Hematopoietic multipotent progenitor cell treated with erythropoietin and hydrocortisone succinate and interleukin-3 and kit ligand, for 15 days (in vitro differentiated cells): ENCODE measurements around the gene SYK.

ENCODE experiments used
- DNase-seq: peaks from one replicate; pipeline ENCODE4 v3.0.0-alpha.2; 2015; ENCODE audit warnings: low spot score

SYK gene

GRCh38 chr9:90906316-90907055 lies 104.9 kb downstream of the SYK start:
- DNase-seq = no peak

DNA sequence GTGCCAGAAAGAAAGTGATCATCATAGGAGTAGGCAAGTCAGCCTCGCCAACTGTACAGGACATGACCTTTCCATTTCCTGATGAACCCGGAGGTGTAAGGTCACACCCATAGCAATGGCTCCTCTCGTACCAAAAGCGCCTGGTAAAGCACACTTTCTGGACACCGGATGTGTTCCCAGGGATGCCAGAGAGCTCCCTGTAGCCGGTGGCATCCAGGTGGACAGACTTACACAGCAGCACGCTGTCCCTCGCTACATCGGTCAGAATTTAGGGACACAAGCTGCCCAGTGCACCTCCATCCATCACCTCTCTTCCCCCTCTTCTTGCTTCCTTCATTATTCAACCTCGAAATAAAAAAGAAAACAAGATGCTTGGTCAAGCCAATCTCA lies 105.4 kb downstream of the SYK start:
- no peak for DNase-seq

DNA sequence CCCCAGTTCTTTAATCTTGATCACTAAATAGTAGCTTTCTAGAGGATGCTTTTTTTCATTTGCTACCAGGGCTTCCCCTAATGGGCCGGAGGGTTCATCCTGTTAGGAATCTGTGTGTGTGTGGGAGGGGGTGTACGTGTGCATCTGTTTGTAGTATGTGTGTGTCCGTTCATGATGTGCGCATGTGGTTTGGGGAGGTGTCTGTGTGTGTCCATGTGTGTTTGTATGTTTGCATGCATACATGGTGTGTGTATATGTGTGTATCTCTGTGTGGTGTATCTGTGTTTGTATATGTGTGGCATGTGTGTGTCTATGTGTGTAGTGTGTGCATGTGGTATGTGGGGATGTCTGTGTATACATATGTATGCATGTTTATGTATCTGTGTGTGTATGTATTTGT lies 106.2 kb downstream of the SYK start:
- DNase-seq = no peak

- DNase-seq = no peak
These were observed 107.6 kb downstream of the SYK start for GRCh38 chr9:90909225-90909624.

DNA sequence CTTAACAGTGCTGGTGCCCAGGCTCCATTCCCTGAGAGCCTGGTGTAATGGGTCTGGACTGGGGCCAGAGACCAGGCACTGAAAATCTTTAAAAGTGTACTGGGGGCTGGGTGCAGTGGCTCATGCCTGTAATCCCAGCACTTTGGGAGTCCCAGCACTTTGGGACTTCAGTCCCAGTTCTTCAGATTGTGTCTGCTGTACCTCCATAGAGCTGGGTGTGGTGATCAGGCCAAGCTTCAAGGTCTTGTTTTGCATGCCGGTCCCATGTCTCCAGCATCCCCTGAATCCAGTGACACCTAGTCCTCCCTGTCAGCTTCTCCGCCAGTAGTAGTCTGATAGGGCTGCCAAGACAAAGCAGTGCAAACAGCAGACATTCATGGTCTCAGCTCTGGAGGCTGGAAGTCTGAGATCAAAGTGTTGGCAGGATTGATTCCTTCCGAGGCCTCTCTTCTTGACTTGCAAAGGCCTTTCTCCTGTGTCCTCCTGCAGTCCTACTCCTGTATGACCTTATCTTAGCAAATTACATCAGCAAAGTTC lies 108.2 kb downstream of the SYK start:
- no peak for DNase-seq

GRCh38 chr9:90914196-90914595 lies 112.6 kb downstream of the SYK start:
- DNase-seq = no peak

DNA sequence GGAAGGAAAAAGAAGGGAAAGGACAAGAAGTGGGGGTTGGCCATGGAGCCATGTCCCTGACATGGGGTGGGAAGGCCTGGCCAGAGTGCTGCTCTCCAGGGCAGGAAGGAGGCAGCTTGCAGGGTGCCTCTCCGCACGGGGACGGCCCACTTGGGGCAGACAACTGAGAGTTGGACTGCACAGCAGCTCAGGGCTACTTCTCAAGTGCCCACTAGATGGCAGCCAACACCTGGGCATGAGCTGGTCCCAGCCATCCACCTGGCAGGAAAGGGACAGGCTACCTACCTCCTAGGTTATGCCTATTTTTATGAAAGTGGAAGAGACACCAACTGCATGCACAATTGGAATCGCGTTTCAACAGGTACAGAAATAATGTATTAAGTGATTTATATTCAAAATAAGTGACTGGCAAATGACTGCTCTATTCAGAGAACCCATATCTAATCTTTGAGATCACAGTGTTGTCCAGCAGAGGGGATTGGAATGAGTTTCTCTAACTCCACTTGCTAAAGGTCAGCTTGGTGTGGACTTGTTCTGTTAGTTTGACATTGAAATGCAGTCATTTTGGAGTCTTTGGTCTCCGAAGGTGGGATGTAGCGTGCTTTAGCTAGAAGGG lies 113.4 kb downstream of the SYK start:
- DNase-seq = peak; percentile 60

- DNase-seq = no peak
These were observed 114.1 kb downstream of the SYK start for GRCh38 chr9:90915693-90916092.

- no peak for DNase-seq
These were observed 114.6 kb downstream of the SYK start for GRCh38 chr9:90916147-90916734.

- DNase-seq = no peak
These were observed 118.3 kb downstream of the SYK start for GRCh38 chr9:90919883-90920282.

DNA sequence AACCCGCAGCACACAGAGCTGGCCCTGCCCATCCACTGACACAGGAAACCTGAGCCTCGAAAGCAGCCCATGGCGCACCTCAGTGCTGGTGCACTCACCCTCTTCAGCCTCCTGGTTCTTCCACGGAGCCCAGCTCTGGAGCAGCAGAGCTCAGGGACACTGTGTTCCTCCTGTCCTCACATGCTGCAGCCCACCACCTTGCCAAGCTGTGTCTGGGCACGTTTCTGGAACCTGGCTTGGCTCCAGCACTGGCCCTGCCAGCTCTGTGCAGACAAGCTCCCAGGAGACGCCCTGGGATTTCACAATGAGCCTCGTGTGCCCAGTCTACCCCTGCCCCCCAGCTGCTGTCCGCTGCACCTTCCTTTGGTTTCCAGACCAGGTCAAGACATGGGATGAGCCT lies 119.5 kb downstream of the SYK start:
- no peak for DNase-seq

DNA sequence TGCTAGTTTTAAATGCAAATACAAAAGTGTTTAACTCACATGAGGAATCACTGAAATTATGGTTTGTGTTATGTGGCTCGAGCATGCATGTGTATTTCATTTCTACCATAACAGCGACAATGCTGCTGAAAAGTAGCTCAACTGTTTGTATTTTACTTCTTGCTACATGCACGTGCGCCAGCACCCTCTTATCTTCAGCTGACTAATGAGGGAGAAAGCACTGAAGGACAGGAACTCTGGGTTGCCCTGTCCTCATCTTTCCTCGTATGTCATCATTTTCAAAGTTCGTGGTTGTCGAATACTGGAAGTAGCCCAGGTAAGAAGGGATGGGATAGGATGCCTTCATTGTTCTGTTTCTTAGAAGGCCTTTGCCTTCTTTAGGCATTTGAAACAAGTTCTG lies 120.3 kb downstream of the SYK start:
- no peak for DNase-seq

GRCh38 chr9:90925581-90926257 lies 124.1 kb downstream of the SYK start:
- no peak for DNase-seq

DNA sequence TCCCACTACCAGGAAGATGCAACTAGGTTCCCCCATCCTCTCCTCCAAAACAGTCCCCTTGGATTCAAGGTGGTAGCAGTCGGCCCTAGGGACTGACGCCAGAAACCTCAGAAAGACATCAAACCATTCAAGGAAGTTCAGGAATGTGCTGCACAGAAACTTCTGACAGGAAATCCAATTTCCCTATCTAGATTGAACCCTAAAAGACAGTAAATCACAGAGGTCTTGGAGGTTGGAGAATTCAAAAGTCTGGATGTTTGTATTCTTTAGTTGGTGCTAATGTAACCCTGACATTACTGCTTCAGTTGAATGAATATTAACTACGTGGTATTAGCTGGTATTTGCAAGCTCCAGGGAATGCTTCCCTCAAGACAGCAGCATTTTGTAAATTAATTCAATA lies 125.3 kb downstream of the SYK start:
- no peak for DNase-seq

DNA sequence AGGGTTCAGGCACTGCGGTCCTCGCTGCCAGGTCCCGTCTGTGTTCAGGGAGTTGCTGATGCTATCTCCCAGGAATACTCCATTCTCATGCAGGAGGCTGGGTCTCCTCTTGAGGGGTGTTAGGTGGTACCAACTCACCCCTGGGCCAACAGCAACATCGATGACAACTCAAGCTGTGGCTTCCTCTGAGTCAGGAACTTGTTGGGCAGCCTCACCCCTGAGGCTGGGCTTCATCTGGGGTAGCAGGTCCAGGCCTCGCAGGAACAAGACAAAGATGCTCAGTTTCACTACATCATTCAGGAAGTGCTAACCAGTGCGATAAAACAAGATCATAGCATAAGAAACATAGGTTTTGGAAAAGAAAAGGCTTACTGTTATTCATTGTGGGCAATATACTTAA lies 125.9 kb downstream of the SYK start:
- DNase-seq = no peak

- DNase-seq = no peak
These were observed 128.0 kb downstream of the SYK start for GRCh38 chr9:90929626-90930025.

DNA sequence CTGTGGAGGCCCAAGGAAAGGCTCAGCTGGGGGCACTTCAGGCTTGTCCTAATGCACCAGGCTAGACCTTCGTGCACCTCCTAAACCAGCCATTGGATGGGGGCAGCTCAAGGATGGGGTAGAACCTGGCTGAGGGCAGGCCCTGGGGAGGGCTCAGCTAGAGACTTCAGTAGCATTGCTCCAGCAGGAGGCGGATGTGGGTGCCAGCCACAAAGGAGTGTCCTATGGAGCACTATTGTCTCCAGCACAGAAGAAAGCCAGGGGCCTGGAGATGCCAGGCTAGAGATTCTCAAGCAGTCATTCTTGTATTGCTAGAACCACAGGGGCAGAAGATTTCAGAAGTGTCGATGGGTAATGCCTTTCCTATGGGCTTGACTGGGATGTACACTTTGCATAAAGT lies 131.8 kb downstream of the SYK start:
- no peak for DNase-seq

DNA sequence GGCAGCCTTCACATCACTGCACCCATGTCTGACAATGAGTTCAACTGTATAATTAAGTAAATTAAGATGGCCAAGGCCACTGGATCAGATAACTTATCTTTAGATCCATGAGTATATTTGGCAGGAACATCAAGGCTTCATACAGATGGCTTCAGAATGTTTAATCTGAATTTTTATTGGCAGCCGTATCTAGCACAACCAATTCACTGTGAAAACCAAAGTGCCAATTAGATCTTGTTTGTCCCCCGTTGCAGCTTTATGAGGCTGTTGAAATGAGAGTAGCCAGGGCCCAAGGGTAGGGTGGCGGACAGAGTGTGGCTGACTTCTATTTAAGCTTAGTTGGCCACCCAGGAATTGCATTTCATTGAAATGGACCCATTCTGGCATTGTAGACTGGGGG lies 137.7 kb downstream of the SYK start:
- DNase-seq = no peak

DNA sequence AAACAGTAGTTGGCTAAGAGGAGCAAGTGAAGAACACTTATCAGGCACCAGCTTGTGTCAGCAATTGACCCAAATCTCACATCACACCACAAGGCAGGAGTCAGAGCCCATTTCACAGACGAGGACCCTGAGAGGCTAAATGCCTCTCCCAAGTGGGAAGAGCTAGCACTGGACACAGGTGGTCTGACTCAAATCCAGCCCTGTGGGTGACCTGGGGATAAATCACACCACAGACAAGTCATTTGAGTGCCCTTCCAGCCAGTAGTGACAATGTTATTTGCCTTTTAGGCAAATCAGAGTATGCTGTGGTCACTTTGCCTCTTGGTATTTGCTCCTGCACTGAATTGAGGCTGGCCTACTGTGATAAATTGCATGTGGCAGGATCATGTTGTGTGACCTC lies 138.7 kb downstream of the SYK start:
- DNase-seq = no peak

DNA sequence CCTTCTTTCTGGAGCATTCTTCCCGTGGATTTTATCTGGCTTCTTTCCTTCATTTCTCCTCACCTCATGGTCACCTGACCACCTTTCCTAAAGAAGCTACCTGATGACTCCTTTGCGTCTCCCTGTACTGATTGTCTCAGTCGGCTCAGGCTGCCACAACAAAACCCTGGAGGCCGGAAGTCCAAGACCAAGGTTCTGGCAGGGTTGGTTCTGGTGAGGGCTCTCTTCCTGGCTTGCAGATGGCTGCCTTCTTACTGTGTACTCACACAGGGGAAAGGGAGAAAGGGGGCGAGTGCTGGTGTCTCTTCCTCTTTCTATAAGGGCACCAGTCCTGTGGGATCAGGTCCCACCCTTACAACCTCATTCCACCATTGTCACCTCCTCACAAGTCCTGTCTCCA lies 140.0 kb downstream of the SYK start:
- no peak for DNase-seq

- no peak for DNase-seq
These were observed 140.9 kb downstream of the SYK start for GRCh38 chr9:90942555-90942954.

DNA sequence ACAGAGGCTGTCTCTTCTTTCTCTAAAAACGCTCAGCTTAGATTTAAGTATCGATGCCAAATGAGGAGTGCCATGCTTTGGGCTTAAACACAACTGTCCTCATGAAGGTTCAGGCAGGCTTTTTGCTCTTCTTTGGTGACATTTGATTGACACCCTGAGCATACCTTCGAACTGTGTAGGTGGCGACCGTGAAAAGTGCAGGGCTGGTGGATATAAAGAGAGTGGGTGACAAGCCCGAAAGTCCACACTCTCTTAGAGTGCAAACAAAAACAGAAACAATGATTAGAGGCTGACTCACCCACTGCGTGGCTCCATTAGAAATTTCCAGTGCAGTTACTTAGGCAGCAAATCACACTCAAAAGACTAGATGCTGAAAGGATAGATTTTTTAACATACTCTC lies 141.7 kb downstream of the SYK start:
- DNase-seq = no peak

DNA sequence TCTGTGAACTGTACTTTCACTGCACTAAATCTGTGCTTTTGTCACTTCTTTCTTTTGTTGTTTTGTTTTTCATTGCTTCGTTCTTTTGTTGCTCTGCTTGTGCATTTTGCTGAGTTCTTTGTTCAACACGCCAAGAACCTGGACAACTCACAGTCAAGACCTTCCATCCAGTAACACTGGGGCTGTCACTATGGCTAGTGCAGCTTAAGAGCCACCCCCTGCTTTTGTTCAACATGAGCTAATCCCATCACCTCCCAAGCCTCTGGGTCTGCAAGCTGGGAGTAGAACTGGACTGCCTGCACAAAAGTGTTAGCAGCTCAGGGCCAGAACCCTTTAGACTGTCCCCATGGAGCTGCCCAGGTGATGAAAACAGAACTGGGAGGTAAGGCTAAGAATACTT lies 143.7 kb downstream of the SYK start:
- DNase-seq = no peak
